ENCODE measurements around the gene CCR7. TPM values are rescaled to one million over a fixed set of nuclear protein-coding genes. Genes with fewer than 3 reads are reported as not detected.

The CCR7 gene
- total and polyA plus RNA-seq, 2 of the 8 experiments (the other 6 are each of a cell fraction or from before 2014, with no cell fraction given), result 0.12 to 0.17 TPM

DNA sequence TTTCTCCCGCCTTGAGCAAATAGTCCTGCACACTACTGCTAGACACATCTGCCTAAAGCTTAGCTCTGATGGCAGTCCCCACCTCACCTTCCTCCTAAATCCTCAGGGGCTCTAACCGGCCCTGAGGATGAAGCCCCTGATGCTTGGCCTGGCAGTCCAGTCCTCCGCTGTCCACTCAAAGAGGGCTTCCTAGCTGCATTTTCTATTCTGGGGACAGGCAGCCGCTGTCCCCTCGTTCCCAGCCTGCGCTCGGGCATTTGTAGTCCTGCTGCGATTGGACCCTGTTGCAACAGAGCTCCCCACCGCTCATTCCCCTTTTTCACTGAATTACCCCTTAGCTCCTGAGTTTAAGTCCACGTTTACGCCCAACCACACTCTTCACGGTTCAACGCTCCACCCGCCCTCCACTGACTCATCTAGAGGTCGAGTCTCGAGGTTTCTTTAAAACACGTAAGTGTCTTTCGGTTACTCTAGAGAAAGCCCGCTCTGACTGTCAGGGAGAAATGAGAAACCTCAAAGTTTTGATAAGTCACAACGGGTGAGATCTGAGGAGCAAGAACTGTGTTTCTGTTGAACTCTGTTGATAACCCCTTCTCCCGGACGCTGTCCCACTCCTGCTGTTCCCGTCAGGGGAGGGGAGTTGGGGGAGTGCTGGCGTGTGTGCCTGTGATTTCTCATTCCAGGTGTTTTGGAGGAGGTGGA, 4.5 kb downstream of the CCR7 start:
- H3K27ac ChIP-seq (ENCODE audit: low read depth, low read length), result no peak overlapping the region
- no peak overlapping the region for H3K56ac ChIP-seq (replicated peaks; ENCODE audit: insufficient read length, low read depth, low read length)
- H2AFZ ChIP-seq (ENCODE audit: low read length), result peak overlapping the region; percentile 73; the same call in 1 of the 2 replicates
- no peak overlapping the region for H3K18ac ChIP-seq (ENCODE audit: extremely low read depth, low read length)
- no peaks in the 10 kb centered on the region for H3K79me1 ChIP-seq (ENCODE audit: low read depth, low read length)
- H3K4ac ChIP-seq (replicated peaks; ENCODE audit: insufficient read length, low read depth, low read length), result no peak overlapping the region
- 0 out of 2 replicates have a peak overlapping the region, but pooled peaks have one; percentile 9 for H4K8ac ChIP-seq (ENCODE audit: extremely low read depth, insufficient read depth, low read length)
- H2BK20ac ChIP-seq (ENCODE audit: low read length), result no peak overlapping the region
- H3K79me2 ChIP-seq (ENCODE audit: control insufficient read depth in 1 of 2, insufficient read depth in 2 of 2, low read length in 2 of 2), result no peaks in the 10 kb centered on the region
- CTCF ChIA-PET (ENCODE audit: partially characterized antibody), result interaction anchor here (0.6 to 6.7 kb wide), 55 partner anchors 8 to 1118 kb away, joined by 3 to 100 read pairs (median 4); partner anchors contain the start of genes GJD3 and IGFBP4
- FAIRE-seq (no peak), DNase-seq (ENCODE audit: low read depth in 1 of 2, low spot score in 2 of 2) (no peak)
- no peak overlapping the region for H3K14ac ChIP-seq (ENCODE audit: insufficient read length)
- no peak overlapping the region for H3K9ac ChIP-seq (replicated peaks in 1 of 4; ENCODE audit: extremely low read depth in 1 of 4, low read depth in 3 of 4, low read length in 3 of 4)
- no peak overlapping the region for H2BK120ac ChIP-seq (replicated peaks; ENCODE audit: low read depth, low read length)
- no peak overlapping the region for H3K4me3 ChIP-seq (ENCODE audit: extremely low read depth in 1 of 4, insufficient read depth in 2 of 4, low read depth in 3 of 4, low read length in 4 of 4)
- no peaks in the 10 kb centered on the region; a peak in 1 of 7 replicates for H3K27me3 ChIP-seq (replicated peaks in 1 of 4; ENCODE audit: control insufficient read depth in 3 of 4, extremely low read depth in 1 of 4, insufficient read depth in 3 of 4, low read length in 3 of 4)
- H3K36me3 ChIP-seq (ENCODE audit: control insufficient read depth in 2 of 4, insufficient read depth in 4 of 4, low read length in 3 of 4), result no peaks in the 10 kb centered on the region
- H4K20me1 ChIP-seq (replicated peaks in 1 of 2; ENCODE audit: control insufficient read depth in 1 of 2, insufficient read depth in 2 of 2, low read length in 2 of 2), result no peaks in the 10 kb centered on the region
- WGBS, 2 experiments (ENCODE audit: extremely low coverage in 1 of 2, insufficient coverage in 1 of 2, insufficient read length in 1 of 2, insufficient replicate concordance in 2 of 2, low coverage in 1 of 2, low lambda C conversion rate in 2 of 2, missing lambda C conversion rate in 1 of 2), result 85% methylated on average over 24 of the region's 24 CpGs; no CpG with 5 or more reads in 1 of the 2 experiments
- H3K4me2 ChIP-seq (ENCODE audit: insufficient read depth in 1 of 2, low read depth in 2 of 2, low read length in 2 of 2), result no peak overlapping the region
- H4K91ac ChIP-seq (replicated peaks; ENCODE audit: insufficient read length, low read length), result no peak overlapping the region
- no peak overlapping the region for H3K23ac ChIP-seq (ENCODE audit: insufficient read length)
- H3K4me1 ChIP-seq (replicated peaks in 1 of 4; ENCODE audit: control insufficient read depth in 3 of 4, insufficient read depth in 4 of 4, low read length in 3 of 4), result peaks cover 0 to 9% (median 3%) of the 10 kb centered on the region in 4 experiments; a peak in 5 of 7 replicates
- POLR2A ChIA-PET (ENCODE audit: partially characterized antibody), result interaction anchor here (0.7 to 1.3 kb wide), 2 partner anchors 32 to 143 kb away, joined by 3 read pairs; partner anchors contain the start of gene TOP2A
- H2AK5ac ChIP-seq (ENCODE audit: low read depth, low read length), result no peak overlapping the region
- H2BK15ac ChIP-seq (ENCODE audit: low read length), result peak overlapping the region; percentile 31; the same call in 1 of the 2 replicates
- no peak overlapping the region for H2BK5ac ChIP-seq (ENCODE audit: low read depth, low read length)
- H3K23me2 ChIP-seq (ENCODE audit: low read depth, low read length), result no peaks in the 10 kb centered on the region
- H3K9me3 ChIP-seq (ENCODE audit: insufficient read depth in 2 of 2, low read depth in 1 of 2, low read length in 1 of 2), result no peaks in the 10 kb centered on the region
- H2BK12ac ChIP-seq (ENCODE audit: low read depth, low read length), result peak overlapping the region; percentile 69; the same call in 1 of the 2 replicates
- H4K5ac ChIP-seq (ENCODE audit: insufficient read length, low read depth, low read length), result no peak overlapping the region
- TF ChIP-seq RBBP5 (IDR thresholded peaks at IDR 0.05; ENCODE audit: borderline replicate concordance, low read depth, low read length) (no peak), HDAC6 (IDR thresholded peaks at IDR 0.05; ENCODE audit: low read depth, low read length) (no peak), JUND (IDR thresholded peaks at IDR 0.05; ENCODE audit: low read length) (no peak), SIRT6 (IDR thresholded peaks at IDR 0.05; ENCODE audit: low read length) (no peak), SRF (IDR thresholded peaks at IDR 0.05; ENCODE audit: low read depth, low read length) (no peak), NANOG (IDR thresholded peaks at IDR 0.05; ENCODE audit: insufficient read depth, low read depth, low read length, poor library complexity, severe bottlenecking) (no peak), ATF3 (IDR thresholded peaks at IDR 0.05; ENCODE audit: insufficient read depth, low read depth, low read length) (no peak), SP4 (IDR thresholded peaks at IDR 0.05; ENCODE audit: low read length) (no peak), E2F6 (IDR thresholded peaks at IDR 0.05) (no peak), CHD1 (IDR thresholded peaks at IDR 0.05; ENCODE audit: low read depth, low read length) (no peak)
- TF ChIP-seq, protein P1, sequence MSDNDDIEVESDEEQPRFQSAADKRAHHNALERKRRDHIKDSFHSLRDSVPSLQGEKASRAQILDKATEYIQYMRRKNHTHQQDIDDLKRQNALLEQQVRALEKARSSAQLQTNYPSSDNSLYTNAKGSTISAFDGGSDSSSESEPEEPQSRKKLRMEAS (IDR thresholded peaks at IDR 0.05), result no peak
